Psoas muscle (tissue), 8 donors: ENCODE measurements around the gene SNRNP35. TPM values are rescaled to one million over a fixed set of nuclear protein-coding genes. Genes with fewer than 3 reads are reported as not detected.
"Not testable (repeated sequence)": the region's sequence is repeated elsewhere in the genome, so short reads cannot be mapped to it uniquely, and the experiment has no call there.

Source experiments
- ATAC-seq, 4 donors: fragments of 200-7000 bp; cut with Tn5 transposase; one replicate each; pipeline ENCODE4 v1.9.1; 2020; ENCODE audit warnings: moderate library complexity in 3 of 4, mild to moderate bottlenecking in 2 of 4
- DNase-seq, 2 donors: peaks; one replicate each; pipeline ENCODE4 v3.0.0-alpha.2; 2020
- H3K27ac ChIP-seq: fragments of 200-600 bp; one replicate; pipeline ENCODE4 v1.8.0; 2022
- H3K27me3 ChIP-seq, 3 donors: fragments of 200-600 bp in 1 of 3; one replicate each; pipeline versions ENCODE4 v1.6.1 to v1.8.0; 2013 to 2022; ENCODE audit warnings: low read length in 2 of 3, mild to moderate bottlenecking in 2 of 3, moderate library complexity in 1 of 3; ENCODE audit not compliant: insufficient read depth in 3 of 3
- H3K36me3 ChIP-seq, 2 donors: fragments of 200-600 bp in 1 of 2; one replicate each; pipeline versions ENCODE4 v1.6.1 to v1.8.0; 2013 to 2022; ENCODE audit warnings: low read depth in 1 of 2, mild to moderate bottlenecking in 1 of 2, moderate library complexity in 1 of 2; ENCODE audit not compliant: insufficient read depth in 1 of 2
- H3K4me1 ChIP-seq: fragments of 200-600 bp; one replicate; pipeline ENCODE4 v1.8.0; 2022
- H3K4me3 ChIP-seq: fragments of 200-600 bp; one replicate; pipeline ENCODE4 v1.8.0; 2022; ENCODE audit warnings: mild to moderate bottlenecking
- H3K9me3 ChIP-seq: fragments of 200-600 bp; one replicate; pipeline ENCODE4 v1.8.0; 2022
- CTCF ChIP-seq: fragments of 200-600 bp; IDR thresholded peaks from one replicate; pipeline ENCODE4 v1.8.0; 2022; ENCODE audit warnings: antibody characterized with exemption
- WGBS, 3 donors: extraction: QIAGEN DNeasy Blood & Tissue Kit; methylation state at CpG; one replicate each; pipeline versions ENCODE4 v1.1.6 to v1.1.7; 2013; 5-methylcytosine and 5-hydroxymethylcytosine counted together
- intact Hi-C, 2 donors: fragments of 100-400 bp; cut with DNase I; formaldehyde crosslinking; loops; one replicate each; pipeline versions ENCODE4 v1.11.0 to v1.14.2; 2022
- long read RNA-seq, 2 donors: library from polyadenylated mRNA; unstranded; transcript quantifications; one replicate each; pipeline ENCODE4 v2.0.0, GENCODE V29; 2021
- polyA plus RNA-seq, 3 donors: library from polyadenylated mRNA; stranded (reverse); fragments of 200-250 nt; gene quantifications; one replicate each; pipeline ENCODE4 v1.2.3, GENCODE V29; 2013
- total RNA-seq, 4 donors: library from RNA; stranded (reverse); fragmentation: NEBNext Ultra II Directional in 2 of 4; extraction: Animal tissue kit (Norgen Biotek cat#: 25700) in 2 of 4; gene quantifications; one replicate each; pipeline versions ENCODE4 v1.2.1 to v1.2.4, GENCODE V29; 2021 to 2023
- donor health status: healthy with polysubstance abuse.
- donor health status: DM: no; HTN: no; CAD: no; lungs with moderate emphysema.
- donor health status: Bipolar disorder and iron deficiency.
- donor health status: healthy.
- donor health status: DM: yes; HTN: yes; CAD: no.
- donor health status: DM: no; HTN: no; CAD: no.
- donor health status: DM: no; HTN: no; CAD: no.
- donor health status: DM: yes; HTN: yes; CAD: no.

Gene SNRNP35
- total RNA-seq (10 to 100 TPM; 19.8 to 35.1 (median 25.5) TPM), polyA plus RNA-seq (10 to 100 TPM; 31.7 to 44.0 (median 42.6) TPM)
- long read RNA-seq, donor 1, transcript SNRNP35-203 (2 exons, 1,975 nt): major isoform, 10 of 14 reads
- long read RNA-seq, donor 1, partial matches to known transcripts: 4 of 14 reads
- long read RNA-seq, donor 1, other reads (novel, unspliced or antisense): 0 of 14 reads
- long read RNA-seq, donor 2, transcript SNRNP35-203 (2 exons, 1,975 nt): major isoform, 50 of 63 reads
- long read RNA-seq, donor 2, partial matches to known transcripts: 0 of 63 reads
- long read RNA-seq, donor 2, other reads (novel, unspliced or antisense): 13 of 63 reads

GRCh38 chr12:123457980-123458779, at the start of gene SNRNP35:
Gene SNRNP35, plus strand, starts transcription at chr12:123458139. Its CDS starts 7,402 bp downstream, at chr12:123465541.
- intact Hi-C loops: loop anchor here in 1 of 2 donors (5.0 kb wide), 2 partner anchors 74 to 124 kb away; partner anchors contain the start of genes RILPL1 and TMED2

GRCh38 chr12:123408619-123409018, 49.3 kb upstream of the SNRNP35 start:
- H3K4me1 ChIP-seq, H3K27ac ChIP-seq, intact Hi-C loops, H3K4me3 ChIP-seq, H3K9me3 ChIP-seq, ATAC-seq, H3K27me3 ChIP-seq, DNase-seq: not testable (repeated sequence)
- peaks cover 3 to 73% of the 10 kb centered on the region in 2 donors for H3K36me3 ChIP-seq
- WGBS, 3 donors: 94 to 100% (median 95%) methylated on average over 6 to 7 of the region's 7 CpGs

More at GRCh38 chr12:123457980-123458779, at the start of gene SNRNP35:
- Histone ChIP-seq H3K4me1 (peaks cover 12% of the 10 kb centered on the region), H3K36me3 (peaks cover 0 to 7% of the 10 kb centered on the region in 2 donors), H3K4me3 (peak within 1 kb of the TSS; percentile 96), H3K27me3 (no peaks in the 10 kb centered on the region), H3K27ac (peak within 1 kb of the TSS; percentile 99), H3K9me3 (no peaks in the 10 kb centered on the region)
- ATAC-seq (peak; percentile 67 to 84 (median 76)), DNase-seq (peak; percentile 86 to 90)
- TF ChIP-seq CTCF: no peak
- 0 to 1% (median 0%) methylated on average over 46 to 48 of the region's 48 CpGs for WGBS, 3 donors

GRCh38 chr12:123409284-123410040, 48.5 kb upstream of the SNRNP35 start:
- H3K27ac ChIP-seq, DNase-seq, H3K9me3 ChIP-seq, H3K4me1 ChIP-seq, intact Hi-C loops, H3K4me3 ChIP-seq, ATAC-seq, H3K27me3 ChIP-seq: not testable (repeated sequence)
- WGBS, 3 donors: 80 to 84% (median 84%) methylated on average over 11 of the region's 11 CpGs
- peaks cover 3 to 64% of the 10 kb centered on the region in 2 donors for H3K36me3 ChIP-seq

GRCh38 chr12:123410041-123410412, 47.9 kb upstream of the SNRNP35 start:
- no peak for DNase-seq
- H3K4me3 ChIP-seq: no peak overlapping the region
- peaks cover 0 to 59% of the 10 kb centered on the region in 2 donors for H3K36me3 ChIP-seq
- no peaks in the 10 kb centered on the region for H3K27me3 ChIP-seq
- H3K9me3 ChIP-seq: no peaks in the 10 kb centered on the region
- H3K4me1 ChIP-seq: no peaks in the 10 kb centered on the region
- intact Hi-C loops: no loop called here
- peak in 2 of 4 donors; percentile 20 to 29 for ATAC-seq
- 81 to 83% (median 81%) methylated on average over 5 of the region's 5 CpGs for WGBS, 3 donors
- H3K27ac ChIP-seq: no peak overlapping the region
- TF ChIP-seq CTCF: no peak

- no peak overlapping the region for H3K4me3 ChIP-seq
Measured at GRCh38 chr12:123421314-123421713, 36.6 kb upstream of the SNRNP35 start.

More at GRCh38 chr12:123421314-123421713, 36.6 kb upstream of the SNRNP35 start:
- Histone ChIP-seq H3K27ac (no peak overlapping the region), H3K4me1 (no peaks in the 10 kb centered on the region), H3K9me3 (no peaks in the 10 kb centered on the region), H3K36me3 (peaks cover 3 to 19% of the 10 kb centered on the region in 2 donors), H3K27me3 (no peaks in the 10 kb centered on the region)
- intact Hi-C loops: no loop called here
- no peak for DNase-seq
- 94 to 98% (median 94%) methylated on average over 1 to 2 of the region's 2 CpGs for WGBS, 3 donors
- no peak for TF ChIP-seq CTCF
- no peak for ATAC-seq
